MM.1S (cell line): Measurements from ENCODE around the gene DIO3.

Source experiments
- DNase-seq: peaks from one replicate; pipeline ENCODE4 v3.0.0-alpha.2; 2015
- H2AFZ ChIP-seq: fragments of 300-600 bp; sonication (generic); 2 replicates; pipeline ENCODE4 v1.6.0; 2016; ENCODE audit warnings: antibody characterized with exemption, low read length
- H3F3A ChIP-seq: fragments of 300-600 bp; sonication (generic); 2 replicates; pipeline ENCODE4 v1.6.1; 2016; ENCODE audit warnings: mild to moderate bottlenecking, antibody characterized with exemption, low read length, moderate library complexity, mixed read lengths; ENCODE audit not compliant: insufficient read depth
- H3K27ac ChIP-seq: fragments of 300-600 bp; sonication (generic); 2 replicates; pipeline ENCODE4 v1.5.1; 2016; ENCODE audit warnings: mild to moderate bottlenecking, low read length
- H3K27me3 ChIP-seq: fragments of 300-600 bp; sonication (generic); replicated peaks from 2 replicates; pipeline ENCODE4 v1.6.0; 2016; ENCODE audit warnings: low read length; ENCODE audit not compliant: insufficient read depth
- H3K36me3 ChIP-seq: fragments of 300-600 bp; sonication (generic); replicated peaks from 2 replicates; pipeline ENCODE4 v1.6.1; 2016; ENCODE audit warnings: mild to moderate bottlenecking, low read length, mixed read lengths; ENCODE audit not compliant: insufficient read depth
- H3K4me1 ChIP-seq: fragments of 300-600 bp; sonication (generic); 2 replicates; pipeline ENCODE4 v1.6.1; 2016; ENCODE audit warnings: low read length, mixed read lengths
- H3K4me2 ChIP-seq: fragments of 300-600 bp; sonication (generic); 2 replicates; pipeline ENCODE4 v1.6.0; 2016; ENCODE audit warnings: low read depth, low read length
- H3K4me3 ChIP-seq: fragments of 300-600 bp; sonication (generic); 2 replicates; pipeline ENCODE4 v1.5.1; 2016; ENCODE audit warnings: low read length, mixed read lengths
- H3K79me2 ChIP-seq: fragments of 300-600 bp; sonication (generic); 2 replicates; pipeline ENCODE4 v1.6.1; 2016; ENCODE audit warnings: mixed run types, low read length, mixed read lengths
- H3K9ac ChIP-seq: fragments of 300-600 bp; sonication (generic); 2 replicates; pipeline ENCODE4 v1.6.1; 2016; ENCODE audit warnings: low read length, mixed read lengths
- H3K9me2 ChIP-seq: fragments of 300-600 bp; sonication (generic); replicated peaks from 2 replicates; pipeline ENCODE4 v1.6.1; 2016; ENCODE audit warnings: mild to moderate bottlenecking, low read length, mixed read lengths; ENCODE audit not compliant: insufficient read depth
- H3K9me3 ChIP-seq: fragments of 300-600 bp; sonication (generic); replicated peaks from 2 replicates; pipeline ENCODE4 v1.6.1; 2016; ENCODE audit warnings: mild to moderate bottlenecking, low read length, mixed read lengths; ENCODE audit not compliant: insufficient read depth
- H4K20me1 ChIP-seq: fragments of 300-600 bp; sonication (generic); 2 replicates; pipeline ENCODE4 v1.6.1; 2016; ENCODE audit warnings: mild to moderate bottlenecking, low read length, moderate library complexity, mixed read lengths; ENCODE audit not compliant: insufficient read depth
- EZH2 ChIP-seq: fragments of 300-600 bp; sonication (generic); optimal IDR thresholded peaks from 2 replicates; pipeline ENCODE3; 2017; ENCODE audit warnings: low read depth, mild to moderate bottlenecking, antibody characterized with exemption, low read length, mixed read lengths
- EZH2phosphoT487 ChIP-seq: fragments of 300-600 bp; sonication (generic); IDR thresholded peaks from 2 replicates; pipeline ENCODE4 v1.6.1; 2018; ENCODE audit warnings: antibody characterized with exemption, low read length
- TF ChIP-seq, protein P1 (sequence below): fragments of 300-600 bp; sonication (generic); IDR thresholded peaks from 2 replicates; pipeline ENCODE4 v1.5.1; 2016; ENCODE audit warnings: antibody characterized with exemption, low read length, mixed read lengths

The DIO3 gene

DNA sequence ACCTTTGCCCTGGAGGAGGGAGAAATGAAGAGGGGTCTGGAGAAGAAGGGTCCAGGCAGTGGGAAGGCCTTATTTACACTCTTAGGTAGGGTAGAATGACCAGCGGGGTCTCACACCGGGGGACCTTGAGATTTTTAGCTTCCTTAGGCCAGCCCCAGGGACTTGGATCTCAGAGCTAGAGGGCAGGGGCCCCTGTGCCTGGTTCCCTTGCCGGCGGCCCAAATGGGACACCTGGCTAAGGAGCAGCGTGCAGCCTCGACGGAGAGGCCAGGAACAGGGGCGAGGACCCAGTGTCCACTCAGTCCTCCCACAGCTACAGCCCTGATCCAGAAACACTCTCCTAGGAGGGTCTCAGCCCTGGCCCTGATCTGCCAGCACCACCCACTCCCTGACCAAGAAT, 41.8 kb downstream of the DIO3 start:
- H4K20me1 ChIP-seq = no peaks in the 10 kb centered on the region
- no peak overlapping the region for H3K4me3 ChIP-seq
- no peak overlapping the region for H3K27ac ChIP-seq
- H3F3A ChIP-seq = no peaks in the 10 kb centered on the region
- H3K79me2 ChIP-seq = no peaks in the 10 kb centered on the region
- peaks cover 25% of the 10 kb centered on the region for H3K27me3 ChIP-seq
- no peaks in the 10 kb centered on the region for H3K9me2 ChIP-seq
- H2AFZ ChIP-seq = no peak overlapping the region
- TF ChIP-seq EZH2 (no peak), EZH2phosphoT487 (no peak)
- TF ChIP-seq, protein P1, sequence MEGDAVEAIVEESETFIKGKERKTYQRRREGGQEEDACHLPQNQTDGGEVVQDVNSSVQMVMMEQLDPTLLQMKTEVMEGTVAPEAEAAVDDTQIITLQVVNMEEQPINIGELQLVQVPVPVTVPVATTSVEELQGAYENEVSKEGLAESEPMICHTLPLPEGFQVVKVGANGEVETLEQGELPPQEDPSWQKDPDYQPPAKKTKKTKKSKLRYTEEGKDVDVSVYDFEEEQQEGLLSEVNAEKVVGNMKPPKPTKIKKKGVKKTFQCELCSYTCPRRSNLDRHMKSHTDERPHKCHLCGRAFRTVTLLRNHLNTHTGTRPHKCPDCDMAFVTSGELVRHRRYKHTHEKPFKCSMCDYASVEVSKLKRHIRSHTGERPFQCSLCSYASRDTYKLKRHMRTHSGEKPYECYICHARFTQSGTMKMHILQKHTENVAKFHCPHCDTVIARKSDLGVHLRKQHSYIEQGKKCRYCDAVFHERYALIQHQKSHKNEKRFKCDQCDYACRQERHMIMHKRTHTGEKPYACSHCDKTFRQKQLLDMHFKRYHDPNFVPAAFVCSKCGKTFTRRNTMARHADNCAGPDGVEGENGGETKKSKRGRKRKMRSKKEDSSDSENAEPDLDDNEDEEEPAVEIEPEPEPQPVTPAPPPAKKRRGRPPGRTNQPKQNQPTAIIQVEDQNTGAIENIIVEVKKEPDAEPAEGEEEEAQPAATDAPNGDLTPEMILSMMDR = no peak
- H3K4me2 ChIP-seq = no peak overlapping the region
- no peaks in the 10 kb centered on the region for H3K36me3 ChIP-seq
- DNase-seq = no peak
- H3K9me3 ChIP-seq = no peaks in the 10 kb centered on the region
- H3K4me1 ChIP-seq = no peaks in the 10 kb centered on the region
- H3K9ac ChIP-seq = no peak overlapping the region

DNA sequence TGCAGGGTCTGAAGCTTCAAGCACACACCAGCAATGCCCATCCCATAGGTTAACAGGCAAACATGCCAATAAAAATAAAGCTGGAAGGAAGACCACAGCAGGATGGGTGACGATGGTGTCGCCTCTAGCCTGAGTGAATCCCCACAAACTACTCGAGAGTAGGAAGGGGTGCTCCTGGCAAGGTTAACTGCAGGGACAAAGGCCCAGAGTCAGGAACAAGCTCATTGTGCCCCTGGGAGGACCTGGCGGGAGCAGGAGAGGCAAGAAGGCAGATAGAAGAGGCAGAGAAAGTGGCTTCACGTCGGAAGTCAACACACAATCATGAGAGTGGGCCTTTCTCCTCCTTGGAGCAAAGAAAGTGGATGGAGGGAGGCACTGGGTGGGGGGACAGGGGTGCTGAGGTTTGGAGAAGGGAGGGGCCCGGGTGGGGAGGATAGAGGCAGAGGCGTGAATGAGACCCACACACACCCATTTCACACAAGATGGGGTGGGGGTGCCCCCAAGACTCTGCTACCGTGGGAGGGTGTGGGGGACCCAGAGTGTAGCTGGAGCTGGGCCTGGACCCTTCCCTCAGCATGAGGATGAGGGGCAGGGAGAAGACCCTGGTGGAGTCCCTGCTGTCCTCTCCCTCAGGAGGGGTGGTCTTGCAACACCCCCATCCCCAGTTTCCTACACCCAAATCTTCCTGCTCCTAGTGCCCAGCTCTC, 43.1 kb downstream of the DIO3 start:
- Histone ChIP-seq H2AFZ (no peak overlapping the region), H3K9me2 (no peaks in the 10 kb centered on the region), H4K20me1 (no peaks in the 10 kb centered on the region), H3K4me1 (no peaks in the 10 kb centered on the region), H3F3A (no peaks in the 10 kb centered on the region), H3K9ac (no peak overlapping the region), H3K4me2 (no peak overlapping the region), H3K79me2 (no peaks in the 10 kb centered on the region), H3K27ac (no peak overlapping the region), H3K27me3 (peaks cover 37% of the 10 kb centered on the region), H3K9me3 (no peaks in the 10 kb centered on the region), H3K4me3 (no peak overlapping the region), H3K36me3 (no peaks in the 10 kb centered on the region)
- TF ChIP-seq, protein P1 = no peak
- TF ChIP-seq EZH2 (no peak), EZH2phosphoT487 (no peak)
- DNase-seq = no peak

DNA sequence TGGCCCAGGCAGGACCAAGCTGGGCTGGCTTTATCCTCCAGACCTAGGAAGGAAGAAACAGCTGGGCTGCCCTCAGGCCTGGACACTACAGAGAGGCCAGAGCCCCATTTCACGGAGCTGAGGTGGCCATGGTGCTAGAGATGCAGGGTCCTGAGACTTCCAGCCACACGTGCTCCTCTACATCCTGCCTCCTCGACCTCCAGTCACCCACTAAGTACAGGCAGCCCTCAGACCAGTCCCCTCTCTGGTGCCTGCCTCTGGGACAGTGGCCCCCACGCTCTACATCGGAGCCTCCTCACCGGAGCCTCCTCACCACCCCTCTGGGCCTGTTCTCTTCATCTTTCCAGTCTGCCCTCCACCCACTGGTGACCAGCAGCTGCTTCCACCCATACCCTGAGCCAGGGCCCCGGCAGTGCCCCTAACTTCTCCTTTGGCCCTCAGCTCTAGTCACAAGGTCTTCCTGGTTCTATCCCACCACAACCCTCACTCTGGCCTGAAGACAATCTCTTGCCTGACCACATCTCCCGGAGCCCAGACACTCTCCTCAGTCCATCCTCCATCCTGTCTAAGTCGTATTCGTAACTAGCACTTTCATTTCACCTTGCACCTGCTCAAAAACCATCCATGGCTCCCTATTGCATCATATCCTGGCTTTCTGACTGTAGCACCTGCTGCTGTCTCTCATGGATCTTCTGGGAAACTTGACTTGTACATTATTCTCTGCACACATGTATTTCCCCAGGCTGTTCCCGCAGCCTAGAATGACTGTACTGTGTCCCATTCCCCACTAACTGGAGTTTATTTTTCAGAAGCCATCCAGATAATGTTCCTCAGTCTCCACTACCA, 43.9 kb downstream of the DIO3 start:
- no peak overlapping the region for H3K27ac ChIP-seq
- no peak overlapping the region for H2AFZ ChIP-seq
- H3K79me2 ChIP-seq = no peaks in the 10 kb centered on the region
- no peak overlapping the region for H3K4me3 ChIP-seq
- H3K4me2 ChIP-seq = no peak overlapping the region
- no peak for TF ChIP-seq EZH2phosphoT487
- no peak for TF ChIP-seq EZH2
- TF ChIP-seq, protein P1 = no peak
- no peaks in the 10 kb centered on the region for H4K20me1 ChIP-seq
- peaks cover 45% of the 10 kb centered on the region for H3K27me3 ChIP-seq
- no peaks in the 10 kb centered on the region for H3K9me2 ChIP-seq
- no peaks in the 10 kb centered on the region for H3K36me3 ChIP-seq
- no peaks in the 10 kb centered on the region for H3F3A ChIP-seq
- no peak for DNase-seq
- no peaks in the 10 kb centered on the region for H3K4me1 ChIP-seq
- H3K9me3 ChIP-seq = no peaks in the 10 kb centered on the region
- H3K9ac ChIP-seq = no peak overlapping the region
